Putamen (tissue), 1 donor: ENCODE results near the gene TIMM17A.

Source experiments
- DNase-seq: peaks from one replicate; pipeline ENCODE4 v3.0.0-alpha.2; 2016; ENCODE audit warnings: low spot score

Gene TIMM17A

GRCh38 chr1:201984446-201984845 is 29.1 kb downstream of the TIMM17A start:
- no peak for DNase-seq

GRCh38 chr1:201985355-201985754 is 30.1 kb downstream of the TIMM17A start:
- DNase-seq: no peak

- no peak for DNase-seq
These were observed 33.3 kb downstream of the TIMM17A start for GRCh38 chr1:201988601-201989000.

- DNase-seq: no peak
These were observed 34.2 kb downstream of the TIMM17A start for GRCh38 chr1:201989354-201990128.

- no peak for DNase-seq
These were observed 35.1 kb downstream of the TIMM17A start for GRCh38 chr1:201990427-201990826.

- DNase-seq: peak; percentile 53
These were observed 44.4 kb downstream of the TIMM17A start for GRCh38 chr1:201999625-202000238.

GRCh38 chr1:202002507-202002906 is 47.2 kb downstream of the TIMM17A start:
- DNase-seq: no peak

GRCh38 chr1:202004711-202005110 is 49.4 kb downstream of the TIMM17A start:
- DNase-seq: peak; percentile 57

GRCh38 chr1:202005958-202006357 is 50.7 kb downstream of the TIMM17A start:
- DNase-seq: peak; percentile 33

- DNase-seq: no peak
These were observed 52.0 kb downstream of the TIMM17A start for GRCh38 chr1:202007304-202007703.

GRCh38 chr1:202007805-202008489 is 52.6 kb downstream of the TIMM17A start:
- DNase-seq: no peak

- DNase-seq: peak; percentile 80
These were observed 54.2 kb downstream of the TIMM17A start for GRCh38 chr1:202009326-202010179.

GRCh38 chr1:202010180-202011015 is 55.1 kb downstream of the TIMM17A start, which contains the start of gene ELF3:
ELF3 (plus strand) TSS chr1:202010587; CDS start chr1:202011137, 550 bp downstream.
- no peak for DNase-seq

- no peak for DNase-seq
These were observed 56.7 kb downstream of the TIMM17A start for GRCh38 chr1:202011994-202012393.

GRCh38 chr1:202012544-202013478 is 57.5 kb downstream of the TIMM17A start:
- no peak for DNase-seq

GRCh38 chr1:202013603-202014002 is 58.3 kb downstream of the TIMM17A start:
- no peak for DNase-seq

- DNase-seq: no peak
These were observed 58.8 kb downstream of the TIMM17A start for GRCh38 chr1:202014060-202014459.

- DNase-seq: no peak
These were observed 59.8 kb downstream of the TIMM17A start for GRCh38 chr1:202014915-202015661.

- no peak for DNase-seq
These were observed 60.3 kb downstream of the TIMM17A start for GRCh38 chr1:202015662-202015937.
